Lung microvascular endothelial cell (primary cell): ENCODE results near the gene CD300LD. TPM values are rescaled to one million over a fixed set of nuclear protein-coding genes. Genes with fewer than 3 reads are reported as not detected.
"Not testable (repeated sequence)": the region's sequence is repeated elsewhere in the genome, so short reads cannot be mapped to it uniquely, and the experiment has no call there.

Source experiments
- DNase-seq, 2 donors: peaks; one replicate each; pipeline versions ENCODE4 v3.0.0 to v3.0.0-alpha.2; 2010; ENCODE audit warnings: low read depth in 2 of 2
- total RNA-seq: library from RNA; depleted of rRNA; stranded (reverse); fragments of >200 nt; gene quantifications from 2 replicates; pipeline ENCODE4 v1.2.1, GENCODE V29; 2014

The CD300LD gene
- total RNA-seq = not detected in 2 replicates

DNA sequence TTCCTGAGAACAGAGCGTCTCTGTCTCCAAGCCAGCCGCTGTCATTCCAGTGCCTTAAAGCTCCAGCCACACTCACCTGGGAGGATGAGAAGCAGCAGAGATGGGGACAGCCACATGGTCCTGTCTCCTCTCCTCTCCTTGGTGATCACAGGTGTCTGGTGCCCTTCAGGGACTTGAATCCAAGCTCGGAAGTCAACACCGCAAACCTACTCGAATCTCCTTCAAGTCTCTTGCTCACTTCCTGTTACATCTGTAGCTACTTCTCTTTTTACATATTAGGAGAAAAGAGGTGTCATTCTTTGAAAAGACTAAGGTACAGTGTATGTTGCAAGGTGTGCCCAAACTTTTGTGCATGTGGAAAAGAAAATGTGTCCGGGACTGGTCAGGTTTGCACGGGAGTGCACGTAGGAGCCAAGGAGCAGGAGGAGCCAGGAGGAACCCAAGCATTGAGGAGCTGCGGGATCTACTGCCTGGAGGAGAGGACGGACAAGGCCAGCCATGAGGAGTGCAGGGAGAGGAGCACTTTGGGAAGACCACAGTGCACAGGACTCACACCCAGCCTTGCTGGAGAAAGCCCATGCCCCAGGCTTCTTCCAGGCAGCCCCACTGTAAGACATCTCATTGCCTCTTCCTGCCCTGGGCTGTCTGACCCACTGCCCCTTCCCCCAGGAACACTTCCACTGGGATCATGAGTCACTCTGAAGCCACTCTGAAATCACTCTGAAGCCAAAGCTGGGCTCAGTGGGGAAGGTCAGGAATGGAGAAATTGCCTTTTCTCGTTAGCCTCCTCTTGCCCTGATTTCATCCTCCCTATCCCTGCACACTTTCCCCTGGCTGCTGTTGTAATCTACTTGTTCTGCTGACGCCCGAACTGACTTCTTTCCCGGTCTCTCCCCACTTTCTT, at the start of gene CD300LD:
Gene CD300LD (minus strand): TSS at position 197 of the 904 bp plus-strand sequence. CDS start 81 bp downstream, at position 116.
- DNase-seq = no peak

- no peak for DNase-seq
Measured at GRCh38 chr17:74641224-74641957, 49.3 kb upstream of the CD300LD start.

DNA sequence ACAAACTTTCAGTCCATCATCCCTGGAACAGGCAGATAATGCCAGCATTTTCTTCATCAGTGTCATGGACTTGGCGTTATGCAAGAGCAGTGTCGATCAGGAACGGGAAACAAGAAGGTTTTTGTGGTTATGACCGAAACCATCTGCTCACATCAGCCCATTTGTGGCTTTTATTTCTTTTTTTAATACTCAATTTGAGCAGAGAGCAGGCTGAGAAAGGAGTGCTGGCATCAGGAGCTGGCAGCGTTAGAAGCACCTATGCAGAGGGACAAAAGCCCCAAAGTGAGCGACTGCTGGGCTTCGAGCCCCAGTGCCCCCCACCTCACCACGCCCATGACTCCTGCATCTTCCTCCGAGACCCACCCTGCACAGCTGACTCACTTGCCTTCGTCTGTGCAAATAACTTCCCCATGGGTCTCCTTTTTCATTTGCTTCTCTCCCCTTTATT, 47.6 kb upstream of the CD300LD start:
- DNase-seq = no peak

- no peak for DNase-seq
Measured at GRCh38 chr17:74637926-74638325, 45.8 kb upstream of the CD300LD start.

DNA sequence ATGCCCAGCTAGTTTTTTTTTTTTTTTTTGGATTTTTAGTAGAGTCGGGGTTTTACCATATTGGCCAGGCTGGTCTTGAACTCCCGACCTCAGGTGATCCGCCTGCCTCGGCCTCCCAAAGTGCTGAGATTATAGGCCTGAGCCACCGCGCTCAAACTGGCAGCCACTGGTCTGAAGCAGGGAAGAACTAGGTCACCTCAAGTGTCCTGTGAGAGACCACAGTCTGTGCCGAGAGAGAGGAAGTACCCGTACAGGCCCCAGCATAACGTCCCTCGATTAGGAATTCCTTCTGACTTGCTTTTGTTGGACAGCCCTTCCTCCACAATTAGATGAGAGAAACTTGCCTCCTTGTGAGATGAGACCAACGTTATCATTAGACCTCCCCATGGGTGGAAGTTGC, 45.2 kb upstream of the CD300LD start:
- no peak for DNase-seq

DNA sequence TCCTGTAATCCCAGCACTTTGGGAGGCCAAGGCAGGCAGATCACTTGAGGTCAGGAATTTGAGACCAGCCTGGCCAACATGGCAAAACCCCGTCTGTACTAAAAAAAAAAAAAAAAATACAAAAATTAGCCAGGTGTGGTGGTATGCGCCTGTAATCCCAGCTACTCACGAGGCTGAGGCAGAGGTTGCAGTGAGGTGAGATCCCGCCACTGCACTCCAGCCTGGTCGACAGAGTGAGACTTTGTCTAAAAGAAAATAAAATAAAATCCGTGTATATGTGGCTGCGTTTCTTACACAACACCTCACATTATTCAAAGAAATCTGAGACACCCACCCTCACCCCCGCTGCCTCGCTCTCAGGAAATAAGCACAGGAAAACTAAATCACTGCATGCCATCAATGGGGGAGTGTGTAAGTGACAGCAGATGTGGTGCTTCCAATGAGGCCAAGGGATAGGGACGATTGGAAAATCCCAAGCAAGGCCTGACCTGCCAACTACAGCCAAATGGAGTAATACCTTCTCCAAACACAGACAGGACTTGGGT, 44.5 kb upstream of the CD300LD start:
- DNase-seq = not testable (repeated sequence)

GRCh38 chr17:74635418-74635817, 43.3 kb upstream of the CD300LD start:
- DNase-seq = no peak

DNA sequence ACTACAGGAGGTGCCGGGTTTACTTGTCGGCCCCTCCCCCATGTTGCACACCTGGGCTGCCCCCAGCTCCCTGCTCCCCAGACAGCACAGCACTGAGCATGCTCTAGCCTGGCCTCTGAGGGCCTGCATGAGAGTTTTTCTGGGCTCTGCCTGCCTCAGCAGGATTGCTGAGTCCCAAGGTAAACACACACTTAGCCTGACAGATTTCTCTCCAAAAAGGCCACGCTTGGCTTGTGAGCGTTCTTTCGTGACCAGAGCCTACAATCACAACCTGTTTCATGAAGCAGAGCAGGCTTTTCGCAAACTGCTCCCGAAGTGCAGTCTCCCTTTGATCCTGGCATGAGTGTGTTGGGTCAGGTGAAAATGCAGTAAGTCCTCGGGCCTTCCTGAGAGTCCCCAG, 41.2 kb upstream of the CD300LD start:
- no peak for DNase-seq

DNA sequence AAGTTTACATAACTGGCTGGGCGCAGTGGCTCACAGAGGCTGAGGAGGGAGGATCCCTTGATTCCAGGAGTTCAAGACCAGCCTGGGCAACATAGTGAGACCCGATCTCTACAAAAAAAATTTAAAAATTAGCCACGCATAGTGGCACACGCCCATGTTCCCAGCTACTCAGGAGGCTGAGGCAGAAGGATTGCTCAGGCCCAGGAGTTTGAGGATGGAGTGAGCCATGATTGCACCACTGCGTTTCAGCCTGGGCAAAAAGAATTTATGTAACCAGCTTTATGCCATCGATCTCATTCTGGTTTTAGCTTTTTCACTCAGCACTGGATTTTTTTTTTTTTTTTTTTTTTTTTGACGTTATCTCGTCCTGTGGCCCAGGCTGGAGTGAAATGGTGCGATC, 40.5 kb upstream of the CD300LD start:
- DNase-seq = no peak

- DNase-seq = no peak
Measured at GRCh38 chr17:74631468-74632450, 39.7 kb upstream of the CD300LD start.

GRCh38 chr17:74630251-74630650, 38.2 kb upstream of the CD300LD start:
- DNase-seq = not testable (repeated sequence)

DNA sequence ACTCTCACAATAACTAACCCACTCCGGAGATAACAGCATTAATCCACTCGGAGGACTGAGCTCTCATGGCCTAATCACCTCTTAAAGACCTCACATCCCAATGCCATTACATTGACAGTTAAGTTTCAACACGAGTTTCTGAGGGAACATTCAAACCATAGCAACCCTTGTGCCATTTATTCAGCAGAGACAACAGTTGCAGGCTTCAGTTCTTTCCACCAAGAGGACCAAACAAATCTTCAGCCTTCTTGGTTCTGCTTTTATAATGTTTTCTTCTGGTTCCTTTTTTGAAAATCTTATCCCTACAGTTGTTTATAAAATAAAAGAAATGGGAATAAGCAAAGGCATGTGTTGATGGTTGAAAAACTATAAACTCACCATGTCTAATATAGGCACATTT, 33.6 kb upstream of the CD300LD start:
- no peak for DNase-seq

DNA sequence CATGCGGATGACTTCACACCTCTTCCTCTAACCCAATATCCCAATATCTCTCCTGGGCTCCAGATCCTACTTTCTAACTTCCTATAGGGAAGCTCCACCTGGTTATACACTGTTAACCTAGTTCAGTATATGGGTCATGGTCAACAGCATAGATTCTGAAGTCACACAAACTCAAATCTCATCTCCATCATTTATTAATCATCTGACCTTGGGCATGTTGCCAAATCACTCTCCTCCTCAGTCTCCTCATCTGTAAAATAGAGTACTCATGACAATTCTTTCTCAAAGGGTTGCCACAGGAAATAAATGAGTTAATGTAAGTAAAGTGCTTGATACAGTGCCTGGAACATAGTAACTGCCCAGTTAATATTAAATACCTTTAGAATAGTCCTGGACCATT, 32.0 kb upstream of the CD300LD start:
- no peak for DNase-seq

DNA sequence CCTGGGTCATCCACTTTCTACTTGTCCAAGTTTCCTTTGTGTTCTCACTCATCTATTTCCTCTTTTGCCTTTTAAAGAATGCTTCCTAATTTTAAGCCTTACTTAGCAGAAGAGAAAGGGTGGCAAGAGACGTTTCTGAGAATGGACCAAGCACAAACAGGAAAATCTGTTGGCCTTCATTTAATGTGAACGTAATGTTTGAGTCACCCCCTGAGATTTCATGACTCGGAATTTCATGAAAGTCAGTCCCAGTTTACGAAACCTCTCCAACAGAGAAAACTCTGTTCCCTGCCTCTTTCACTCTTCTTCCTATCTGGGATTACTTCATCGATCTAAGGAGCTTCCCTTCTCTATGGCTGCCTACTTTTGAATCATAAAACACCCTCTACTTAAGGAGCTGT, 31.6 kb upstream of the CD300LD start, which contains the start of gene CD300E:
Gene CD300E (minus strand): TSS at position 46 of the 401 bp plus-strand sequence. CDS start 117 bp downstream, outside the sequence.
- no peak for DNase-seq

DNA sequence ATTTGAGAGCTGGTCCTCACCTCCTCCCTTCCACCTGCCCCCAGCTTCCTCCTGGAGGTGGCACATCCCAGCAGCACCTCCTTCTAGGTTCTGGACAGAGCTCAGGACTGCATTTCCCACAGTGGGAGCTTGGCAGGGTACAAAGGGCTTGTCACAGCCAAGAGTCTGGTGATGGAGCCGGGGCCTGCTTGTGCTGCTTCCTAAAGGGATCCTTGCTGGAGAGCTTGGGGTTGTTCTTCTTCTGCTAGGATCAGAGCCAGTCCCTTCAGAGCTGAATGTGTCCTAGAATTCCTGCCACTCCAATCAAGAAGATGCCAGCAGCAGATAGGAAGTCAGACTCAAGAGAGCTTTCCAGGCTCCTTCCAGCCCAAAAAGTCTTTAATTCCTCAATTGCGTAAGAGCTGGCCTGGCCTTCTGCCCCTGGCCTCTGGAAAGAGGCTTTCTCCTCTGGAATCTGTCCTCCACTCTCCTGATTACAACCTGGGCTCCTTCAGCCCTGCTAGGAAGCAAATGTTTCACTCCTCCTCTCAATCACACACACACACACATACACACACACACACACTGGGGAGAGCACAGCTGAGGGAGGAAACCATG, 27.1 kb upstream of the CD300LD start:
- no peak for DNase-seq

GRCh38 chr17:74618451-74618850, 26.4 kb upstream of the CD300LD start:
- DNase-seq = no peak

DNA sequence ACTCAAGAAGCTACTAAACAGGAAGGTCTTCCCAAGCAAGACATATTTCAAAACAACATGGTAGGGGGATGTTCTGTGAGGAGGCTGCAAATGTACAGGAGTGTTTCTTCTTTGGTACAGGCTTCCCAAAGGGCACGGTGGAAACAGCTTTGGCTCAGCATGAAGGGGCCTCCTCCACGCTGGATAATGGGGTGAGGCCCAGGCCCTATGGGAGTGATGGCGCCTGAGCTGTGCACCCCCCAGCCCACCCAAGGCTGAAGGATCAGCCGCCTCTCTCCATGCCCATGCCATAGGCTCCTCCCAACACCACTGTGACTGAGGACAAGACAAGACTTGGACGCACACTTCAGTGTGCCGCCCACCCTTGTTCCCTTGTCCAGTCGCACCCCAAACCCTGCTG, 24.6 kb upstream of the CD300LD start:
- no peak for DNase-seq

DNA sequence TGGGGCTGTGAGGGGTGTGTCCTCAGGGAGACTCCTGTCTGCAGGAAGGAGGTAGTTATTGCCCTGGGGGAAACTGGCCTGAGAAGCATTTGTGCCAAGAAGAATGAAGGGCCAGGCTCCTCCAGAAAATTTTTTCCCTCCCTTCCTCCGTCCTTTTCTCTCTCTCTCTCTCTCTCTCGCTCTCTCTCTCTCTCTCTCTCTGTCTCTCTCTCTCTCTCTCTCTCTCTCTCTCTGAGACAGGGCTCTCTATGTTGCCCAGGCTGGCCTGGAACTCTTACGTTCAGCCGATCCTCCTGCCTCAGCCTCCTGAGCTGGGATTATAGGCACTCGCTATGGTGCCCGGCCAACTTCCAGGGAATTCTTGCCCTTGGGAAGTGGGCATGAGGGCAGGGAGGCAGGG, 20.0 kb upstream of the CD300LD start:
- no peak for DNase-seq

GRCh38 chr17:74610108-74610507, 18.0 kb upstream of the CD300LD start:
- DNase-seq = no peak

DNA sequence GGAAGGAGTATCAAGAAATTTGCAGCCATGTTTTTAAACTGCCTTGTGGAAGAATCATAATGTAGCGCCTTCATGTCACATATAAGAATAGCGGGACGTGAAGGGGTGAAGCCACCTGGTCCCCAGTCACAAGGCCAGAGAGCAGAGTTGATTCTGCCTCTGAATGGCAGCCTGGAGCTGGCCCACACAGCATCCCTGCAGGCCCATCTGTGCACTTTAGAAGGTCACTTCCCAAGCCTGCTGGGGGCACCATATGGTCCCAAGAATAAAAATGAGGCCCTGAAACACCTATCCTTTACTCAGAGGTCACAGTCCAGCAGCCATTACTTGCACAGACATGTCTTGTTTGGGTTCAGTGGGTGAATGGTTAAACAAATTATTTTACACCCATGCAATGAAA, 16.4 kb upstream of the CD300LD start:
- no peak for DNase-seq

DNA sequence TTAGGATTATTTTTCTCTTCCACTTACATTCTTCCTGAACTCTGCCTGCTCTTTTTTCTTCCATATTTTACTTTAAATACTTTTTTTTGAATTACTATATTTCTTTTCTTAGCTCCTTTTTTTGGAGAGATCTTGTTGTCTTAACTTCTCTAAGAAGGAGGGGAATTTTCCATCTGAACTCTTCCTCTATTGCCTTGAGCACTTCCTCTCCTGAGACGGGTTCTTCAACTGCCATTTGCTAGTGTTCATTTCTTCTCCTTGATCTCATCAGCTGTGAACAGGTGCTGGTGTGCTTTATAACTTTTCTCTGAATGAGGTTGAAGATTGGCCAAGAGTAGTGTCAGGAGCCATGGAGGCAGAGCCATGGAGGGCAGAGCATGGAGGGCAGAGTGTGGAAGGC, 15.1 kb upstream of the CD300LD start:
- no peak for DNase-seq
